Fibroblast of skin of left quadriceps (primary cell): ENCODE measurements around the gene NOL12.
"Not testable (repeated sequence)": the region's sequence is repeated elsewhere in the genome, so short reads cannot be mapped to it uniquely, and the experiment has no call there.

Experiments used
- DNase-seq, 2 experiments: peaks; one replicate each; pipeline ENCODE4 v3.0.0-alpha.2; 2013; ENCODE audit warnings: low read depth in 2 of 2

The NOL12 gene

GRCh38 chr22:37679670-37680069 lies 6.5 kb upstream of the NOL12 start:
- no peak for DNase-seq

- DNase-seq, result no peak
Observed at GRCh38 chr22:37680191-37680851, 5.8 kb upstream of the NOL12 start.

DNA sequence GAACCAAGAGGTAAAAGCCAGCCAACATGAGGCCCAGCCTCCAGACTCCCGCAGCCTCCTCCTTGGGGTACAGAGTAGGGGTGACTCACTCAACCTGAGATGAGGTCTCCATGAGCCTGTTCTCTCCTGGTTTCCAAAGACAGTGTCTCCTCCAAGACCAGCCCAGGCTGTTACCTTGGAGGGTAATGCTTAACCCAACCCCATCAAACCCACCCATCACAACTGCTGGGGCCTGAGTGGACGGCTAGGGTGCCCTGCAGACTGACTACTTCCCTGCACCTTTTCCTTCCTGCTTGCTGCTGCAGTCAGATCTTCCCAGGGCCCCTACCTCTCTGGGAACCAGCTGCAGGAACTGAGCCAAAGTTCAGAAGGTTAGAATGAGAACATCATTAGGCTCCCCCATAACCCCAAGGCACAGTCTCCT lies 5.1 kb upstream of the NOL12 start:
- DNase-seq, result no peak

GRCh38 chr22:37681556-37682049 lies 4.5 kb upstream of the NOL12 start:
- no peak for DNase-seq

GRCh38 chr22:37684803-37685615 lies 1.1 kb upstream of the NOL12 start:
- DNase-seq, result no peak

DNA sequence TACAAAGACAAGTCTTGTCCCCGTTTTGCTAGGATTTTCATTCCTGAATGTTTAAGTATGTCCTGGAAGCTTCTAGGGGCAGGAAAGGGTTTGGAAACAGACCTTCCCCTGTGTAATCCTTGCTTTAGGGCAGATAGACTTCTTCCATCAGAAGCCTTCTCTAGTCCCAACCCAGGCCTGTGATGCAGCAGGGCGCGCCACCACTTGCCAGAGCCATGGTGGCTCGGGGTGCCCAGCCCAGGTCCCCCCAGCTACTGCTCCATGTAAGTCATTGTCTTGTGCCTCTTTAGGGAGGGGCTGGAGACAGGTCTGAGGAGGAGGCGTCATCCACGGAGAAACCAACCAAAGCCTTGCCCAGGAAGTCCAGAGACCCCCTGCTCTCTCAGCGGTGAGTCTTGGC lies 4.3 kb downstream of the NOL12 start:
- DNase-seq, result no peak

DNA sequence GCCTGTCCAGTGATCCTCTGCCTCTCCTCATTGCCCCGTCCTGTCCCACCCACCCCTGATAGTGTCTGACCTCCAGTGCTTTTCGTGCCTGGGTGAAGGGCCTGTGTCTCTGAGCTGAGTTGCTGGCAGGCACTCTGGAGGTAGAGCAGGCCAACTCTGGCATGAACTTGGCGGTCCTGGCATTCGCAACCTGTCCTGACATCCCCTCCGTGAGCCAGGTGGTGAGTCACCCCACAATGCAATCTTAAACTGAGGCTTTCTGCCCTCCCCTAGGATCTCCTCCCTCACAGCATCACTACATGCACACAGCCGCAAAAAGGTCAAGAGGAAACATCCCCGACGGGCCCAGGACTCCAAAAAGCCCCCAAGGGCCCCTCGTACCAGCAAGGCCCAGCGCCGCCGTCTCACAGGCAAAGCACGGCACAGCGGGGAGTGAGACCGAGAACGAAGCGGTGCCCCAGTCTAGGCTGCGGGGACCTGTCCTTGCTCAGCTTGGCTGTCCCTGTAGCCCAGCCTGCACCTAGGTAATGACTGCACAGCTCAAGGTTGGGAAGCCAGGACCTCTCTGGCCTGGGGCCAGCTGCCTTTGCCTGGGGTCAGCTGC lies 4.9 kb downstream of the NOL12 start:
- no peak for DNase-seq

DNA sequence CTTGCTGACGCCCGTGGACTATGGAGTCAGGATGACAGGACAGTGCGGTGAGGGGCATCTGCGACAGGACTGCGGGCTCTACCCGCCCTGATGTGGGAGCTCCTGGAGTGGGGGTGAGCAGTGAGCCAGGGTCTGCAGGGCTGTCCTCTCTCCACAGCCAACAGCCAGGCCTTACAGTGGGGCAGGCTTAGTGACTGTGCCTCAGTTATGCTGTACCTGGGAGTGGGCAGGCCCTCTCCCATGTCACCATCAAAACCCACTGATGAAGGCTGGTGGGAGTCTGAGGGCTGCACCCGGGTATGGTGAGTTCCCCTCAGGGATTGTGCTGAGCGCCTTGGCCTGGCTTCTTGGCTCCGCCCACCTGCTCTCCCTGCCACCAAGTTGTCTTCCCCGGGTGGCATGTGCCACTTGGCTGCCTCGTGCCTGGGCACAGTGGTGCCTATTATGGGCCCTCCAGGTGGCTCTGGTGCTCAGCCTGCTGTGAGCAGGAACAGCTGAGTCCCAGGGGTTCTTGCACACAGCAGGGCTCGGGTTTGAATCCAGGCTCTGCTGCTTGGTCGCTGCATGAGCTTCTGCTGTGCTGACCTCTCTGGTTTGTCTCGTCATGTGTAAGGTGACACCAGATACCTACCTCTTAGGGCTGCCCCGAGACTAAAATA lies 6.6 kb downstream of the NOL12 start:
- no peak for DNase-seq

- not testable (repeated sequence) for DNase-seq
Observed at GRCh38 chr22:37694131-37694530, 8.0 kb downstream of the NOL12 start.

DNA sequence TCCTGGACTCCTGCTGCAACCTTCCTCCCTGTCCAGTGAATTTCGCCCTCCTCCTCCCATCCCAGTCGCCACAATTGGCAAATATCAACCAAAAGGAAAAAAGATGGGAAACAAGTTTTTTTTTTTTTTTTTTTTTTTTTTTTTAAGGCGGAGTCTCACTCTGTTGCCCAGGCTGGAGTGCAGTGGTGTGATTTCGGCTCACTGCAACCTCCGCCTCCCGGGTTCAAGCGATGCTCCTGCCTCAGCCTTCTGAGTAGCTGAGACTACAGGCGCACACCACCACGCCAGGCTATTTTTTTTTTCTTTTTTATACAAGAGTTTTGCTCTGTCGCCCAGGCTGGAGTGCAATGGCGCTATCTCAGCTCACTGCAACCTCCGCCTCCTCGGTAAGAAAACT lies 10.1 kb downstream of the NOL12 start:
- DNase-seq, result not testable (repeated sequence)

GRCh38 chr22:37696657-37697537 lies 10.8 kb downstream of the NOL12 start, which contains the start of gene TRIOBP:
TRIOBP (plus strand) TSS chr22:37697048; CDS start chr22:37701366, 4,318 bp downstream.
- DNase-seq, result peak; percentile 87 to 89

DNA sequence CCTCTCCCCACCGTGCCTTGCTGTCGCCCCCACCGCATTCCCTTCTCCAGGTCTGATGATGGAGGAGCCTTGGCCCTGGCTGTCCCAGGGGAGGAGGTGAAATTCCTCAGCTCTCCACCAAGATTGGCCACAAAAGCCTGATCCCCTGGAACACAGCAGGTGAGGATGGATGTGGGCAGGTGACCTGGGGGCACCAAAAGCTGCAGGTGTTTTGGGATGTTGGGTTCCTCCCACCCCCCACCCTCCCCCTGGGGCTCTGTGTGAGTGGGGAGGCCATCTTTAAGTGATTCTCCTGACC lies 11.3 kb downstream of the NOL12 start:
- DNase-seq, result no peak

DNA sequence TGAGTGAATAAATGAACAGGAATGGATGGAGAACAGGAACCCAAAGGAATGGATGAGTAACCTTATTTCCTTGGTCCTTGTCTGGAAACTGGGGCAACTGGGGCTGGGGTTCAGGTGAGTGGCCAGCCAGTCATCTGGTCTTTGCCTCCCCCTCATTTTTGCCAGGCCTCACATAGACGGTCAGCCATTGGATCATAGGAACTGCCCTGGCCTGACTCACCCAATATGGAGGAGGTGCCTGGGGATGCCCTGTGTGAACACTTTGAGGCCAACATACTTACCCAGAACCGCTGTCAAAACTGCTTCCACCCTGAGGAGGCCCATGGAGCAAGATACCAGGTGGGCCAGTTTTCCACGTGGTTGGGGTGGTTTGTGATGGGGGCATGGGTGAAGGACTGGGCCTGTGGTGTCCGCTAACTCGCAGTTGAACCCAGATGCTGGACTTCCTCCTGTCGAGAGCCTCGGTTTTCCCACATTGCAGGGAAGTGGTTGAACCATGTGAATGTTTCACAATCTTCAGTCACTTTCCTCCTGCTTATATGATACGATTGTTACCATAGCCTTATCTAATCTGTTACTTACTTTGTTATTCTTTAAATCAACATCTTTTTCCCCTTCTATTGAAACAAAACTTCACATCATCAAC lies 15.1 kb downstream of the NOL12 start:
- DNase-seq, result no peak

DNA sequence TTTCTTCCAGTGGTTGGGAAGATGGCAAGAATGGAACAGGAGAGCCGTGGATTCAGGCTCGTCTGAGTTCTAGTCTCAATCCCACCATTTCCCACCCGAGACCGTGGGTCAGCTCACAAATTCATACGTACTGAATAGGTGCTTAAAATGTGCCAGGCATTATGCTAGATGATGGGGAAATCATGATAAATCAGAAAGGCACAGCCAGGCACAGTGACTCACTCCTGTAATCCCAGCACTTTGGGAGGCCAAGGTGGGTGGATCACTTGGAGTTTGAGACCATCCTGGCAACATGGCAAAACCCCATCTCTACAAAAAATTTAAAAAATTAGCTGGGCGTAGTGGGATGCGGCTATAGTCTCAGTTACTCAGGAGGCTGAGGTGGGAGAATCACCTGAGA lies 17.8 kb downstream of the NOL12 start:
- no peak for DNase-seq

DNA sequence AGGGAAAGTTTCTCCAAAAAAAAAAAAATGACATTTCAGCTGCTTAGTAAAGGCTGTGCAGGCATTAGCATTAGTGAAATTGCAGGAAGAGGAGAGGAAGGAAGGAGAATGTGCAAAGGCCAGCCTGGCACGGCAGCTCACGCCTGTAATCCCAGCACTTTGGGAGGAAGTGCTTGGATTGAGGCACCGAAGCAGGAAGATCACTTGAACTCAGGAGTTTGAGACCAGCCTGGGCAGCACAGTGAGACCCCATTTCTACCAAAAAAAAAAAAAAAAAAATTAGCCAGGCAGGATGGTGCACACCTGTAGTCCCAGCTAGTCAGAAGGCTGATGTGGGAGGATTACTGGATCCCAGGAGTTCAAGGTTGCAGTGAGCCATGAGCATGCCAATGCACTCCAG lies 18.5 kb downstream of the NOL12 start:
- no peak for DNase-seq

GRCh38 chr22:37705205-37705604 lies 19.1 kb downstream of the NOL12 start:
- no peak for DNase-seq

GRCh38 chr22:37708580-37709444 lies 22.7 kb downstream of the NOL12 start:
- DNase-seq, result no peak

DNA sequence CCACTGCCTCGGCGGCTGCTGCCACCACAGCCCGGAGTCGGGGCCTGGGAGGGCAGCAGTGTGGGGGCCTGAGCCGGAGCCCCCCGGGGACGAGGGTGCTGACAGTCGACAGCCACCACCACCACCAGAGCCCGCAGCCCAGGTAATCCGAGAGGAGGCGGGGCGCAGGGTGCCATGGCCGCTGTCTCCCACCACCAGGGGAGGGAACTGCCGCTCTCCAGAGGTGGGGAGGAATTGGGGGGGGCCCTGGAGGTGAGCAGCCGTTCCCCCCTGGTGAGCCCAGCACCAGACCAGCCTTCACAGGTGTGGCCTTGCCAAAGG lies 23.3 kb downstream of the NOL12 start:
- DNase-seq, result no peak

DNA sequence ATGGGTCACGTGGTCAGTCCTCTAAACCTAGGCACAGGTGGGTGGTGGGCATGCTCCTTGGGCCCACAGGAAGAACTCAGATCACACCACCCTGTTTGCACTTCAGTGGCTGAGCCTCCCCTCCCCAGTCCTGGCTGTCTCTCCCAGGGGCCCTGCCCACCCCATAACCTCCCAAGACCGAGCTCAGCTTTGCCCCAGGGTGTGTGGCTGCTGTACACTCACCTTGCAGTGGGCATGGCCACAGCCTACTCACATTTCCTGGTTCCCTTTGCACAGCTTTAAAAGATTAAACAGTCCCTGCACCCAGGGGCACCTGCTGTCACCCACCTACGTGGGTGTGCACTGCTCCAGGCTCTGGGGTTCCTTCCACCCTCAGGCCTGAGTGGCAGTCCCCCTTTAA lies 24.5 kb downstream of the NOL12 start:
- no peak for DNase-seq

DNA sequence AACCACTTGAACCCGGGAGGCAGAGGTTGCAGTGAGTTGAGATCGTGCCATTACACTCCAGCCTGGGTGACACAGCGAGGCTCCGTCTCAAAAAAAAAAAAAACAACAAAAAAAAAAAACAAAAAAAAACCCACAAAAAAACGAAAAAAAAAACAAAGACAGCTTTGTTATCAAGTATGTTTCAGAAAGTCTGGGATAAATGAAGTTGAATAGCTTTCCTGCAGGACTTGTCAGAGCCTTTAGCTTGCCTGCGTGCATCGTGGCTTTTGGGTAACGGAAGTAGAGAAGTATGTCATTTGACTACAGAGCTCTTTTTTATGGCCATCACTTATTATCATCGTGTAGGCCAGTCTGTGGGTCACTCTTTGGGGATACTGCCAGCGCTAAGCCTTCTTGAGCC lies 25.3 kb downstream of the NOL12 start:
- no peak for DNase-seq
